Stimulated activated CD8-positive, alpha-beta memory T cell treated with anti-CD3 and anti-CD28 coated beads, Interleukin-12 subunit alpha, Interleukin-12 subunit beta, amount 100 ng/mL, for 4 hours (primary cell): Measurements from ENCODE around the gene CFAP99.
A peak's percentile ranks its signal among the peaks of the same experiment; 100 is the strongest.
"Not testable (repeated sequence)": the region's sequence is repeated elsewhere in the genome, so short reads cannot be mapped to it uniquely, and the experiment has no call there.

ENCODE experiments used
- DNase-seq: peaks from one replicate; pipeline ENCODE4 v3.0.0-alpha.2; 2020; ENCODE audit warnings: low read depth

CFAP99 gene

GRCh38 chr4:2418650-2419571, at the start of gene CFAP99:
Gene CFAP99 (plus strand): TSS chr4:2418955.
- peak; percentile 97 for DNase-seq

GRCh38 chr4:2370597-2371320, 48.0 kb upstream of the CFAP99 start:
- no peak for DNase-seq

DNA sequence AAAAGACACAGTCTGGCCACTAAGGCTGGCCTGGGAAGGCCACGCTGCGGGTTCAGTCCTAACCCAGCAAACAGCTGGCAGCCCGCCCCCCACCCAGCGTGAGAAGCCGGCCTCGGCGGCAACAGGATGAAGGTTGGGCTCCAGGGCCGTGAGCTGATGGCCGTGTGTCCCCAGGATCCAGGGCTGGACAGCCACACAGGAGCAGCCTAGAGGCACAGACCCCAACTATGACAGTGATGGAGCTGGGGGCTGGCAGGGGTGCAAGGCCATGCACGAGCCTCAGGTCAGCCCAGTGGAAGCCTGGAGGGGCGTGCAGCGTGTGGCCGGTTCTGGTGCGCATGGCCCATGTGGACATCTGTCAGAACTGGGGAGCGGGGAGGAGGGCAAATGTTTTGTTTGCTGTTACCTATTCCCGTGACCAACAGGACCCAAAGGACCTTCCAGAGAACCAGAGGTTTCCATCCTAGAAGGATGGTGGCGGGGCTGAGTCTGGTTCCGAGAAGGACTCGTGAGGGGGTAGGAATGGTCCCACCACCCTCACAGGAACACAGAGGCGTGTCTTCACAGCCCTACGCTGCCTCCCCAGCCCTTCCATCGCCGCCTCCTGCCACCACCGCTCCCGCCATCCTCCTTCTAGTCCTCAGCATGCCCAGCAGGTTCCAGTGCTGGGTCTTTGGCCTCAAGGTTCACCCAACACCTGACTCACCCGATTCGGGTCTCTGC, 46.8 kb upstream of the CFAP99 start:
- DNase-seq: no peak

- DNase-seq: no peak
Measured at GRCh38 chr4:2372488-2373030, 46.2 kb upstream of the CFAP99 start.

DNA sequence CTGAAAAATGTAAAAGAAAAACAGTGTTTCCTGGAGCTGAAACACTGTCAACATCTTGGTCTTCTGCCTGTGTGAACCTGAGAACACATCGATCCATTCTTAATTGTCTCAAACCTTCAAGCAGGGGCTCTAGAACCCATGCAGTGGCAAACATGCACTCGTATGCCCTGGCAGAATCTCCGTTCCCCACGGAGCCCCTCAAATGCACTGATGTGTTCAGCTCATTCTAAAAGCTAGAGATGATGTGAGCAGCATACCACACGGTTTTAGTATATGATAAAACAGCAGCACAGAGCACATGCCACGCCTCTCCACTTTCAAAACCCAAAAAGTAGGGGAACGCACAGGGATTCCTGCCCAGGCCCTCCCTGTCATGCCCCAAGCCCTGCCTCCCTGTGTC, 45.2 kb upstream of the CFAP99 start:
- DNase-seq: no peak

GRCh38 chr4:2375427-2375826, 43.3 kb upstream of the CFAP99 start:
- no peak for DNase-seq

DNA sequence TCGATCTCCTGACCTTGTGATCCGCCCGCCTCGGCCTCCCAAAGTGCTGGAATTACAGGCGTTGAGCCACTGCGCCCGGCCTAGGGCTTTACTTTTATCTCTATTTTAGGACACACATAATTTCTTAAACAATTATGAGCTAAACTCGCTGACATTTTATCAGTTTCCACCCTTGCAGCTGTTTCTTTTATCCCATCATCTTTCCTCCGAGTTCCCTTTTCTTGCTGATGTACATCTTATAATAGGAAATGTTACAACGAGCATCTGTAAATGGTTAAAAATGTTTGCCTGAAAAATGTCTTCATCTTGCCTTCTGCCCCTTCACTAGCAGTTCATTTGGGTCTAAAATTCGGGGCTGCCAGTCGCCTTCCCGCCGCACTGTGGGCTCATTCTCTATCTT, 41.5 kb upstream of the CFAP99 start:
- no peak for DNase-seq

GRCh38 chr4:2378401-2378800, 40.4 kb upstream of the CFAP99 start:
- DNase-seq: no peak

- no peak for DNase-seq
Measured at GRCh38 chr4:2378898-2379297, 39.9 kb upstream of the CFAP99 start.

DNA sequence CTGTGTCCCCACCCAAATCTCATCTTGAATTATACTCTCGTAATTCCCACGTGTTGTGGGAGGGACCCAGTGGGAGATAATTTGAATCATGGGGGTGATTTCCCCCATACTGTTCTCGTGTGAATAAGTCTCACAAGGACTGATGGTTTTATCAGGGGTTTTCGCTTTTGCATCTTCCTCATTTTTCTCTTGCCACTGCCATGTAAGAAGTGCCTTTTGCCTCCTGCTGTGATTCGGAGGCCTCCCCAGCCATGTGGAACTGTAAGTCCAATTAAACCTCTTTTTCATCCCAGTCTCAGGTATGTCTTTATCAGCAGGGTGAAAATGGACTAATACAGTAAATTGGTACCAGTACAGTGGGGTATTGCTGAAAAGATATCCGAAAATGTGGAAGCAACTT, 38.2 kb upstream of the CFAP99 start:
- not testable (repeated sequence) for DNase-seq

GRCh38 chr4:2382769-2383202, 36.0 kb upstream of the CFAP99 start:
- not testable (repeated sequence) for DNase-seq

DNA sequence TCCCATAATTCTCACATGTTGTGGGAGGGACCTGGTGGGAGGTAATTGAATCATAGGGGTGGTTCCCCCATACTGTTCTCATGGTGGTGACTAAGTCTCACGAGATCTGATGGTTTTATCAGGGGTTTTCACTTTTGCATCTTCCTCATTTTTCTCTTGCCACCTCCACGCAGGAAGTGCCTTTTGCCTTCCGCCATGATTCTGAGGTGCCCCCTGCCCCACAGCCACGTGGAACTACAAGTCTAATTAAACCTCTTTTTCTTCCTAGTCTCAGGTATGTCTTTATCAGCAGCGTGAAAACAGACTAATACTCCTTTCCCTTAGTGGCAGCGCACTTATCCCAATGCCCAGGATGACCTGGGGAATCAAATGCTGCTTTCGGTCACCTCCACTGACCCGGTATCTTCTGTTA, 35.5 kb upstream of the CFAP99 start:
- not testable (repeated sequence) for DNase-seq

GRCh38 chr4:2383760-2384159, 35.0 kb upstream of the CFAP99 start:
- no peak for DNase-seq

GRCh38 chr4:2384245-2384644, 34.5 kb upstream of the CFAP99 start:
- no peak for DNase-seq

DNA sequence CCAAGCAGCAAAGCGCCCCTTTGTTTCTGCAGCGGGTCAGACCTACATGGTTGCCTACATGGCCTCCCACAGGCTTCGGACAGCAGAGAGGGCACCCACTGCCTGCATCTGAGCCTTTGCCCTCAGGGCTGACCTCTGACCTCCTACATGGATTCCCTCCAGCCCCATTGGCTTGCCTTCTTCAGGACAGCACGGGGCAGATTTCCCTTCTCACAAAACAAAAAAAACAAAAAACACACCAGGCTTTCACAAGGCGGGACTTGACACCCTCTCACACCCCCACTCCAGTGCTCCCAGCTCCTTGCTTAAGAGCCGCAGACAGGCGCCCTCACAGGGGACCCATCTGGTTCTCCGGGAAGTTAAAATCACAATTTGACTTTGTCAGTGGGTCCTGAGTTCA, 33.2 kb upstream of the CFAP99 start:
- no peak for DNase-seq

GRCh38 chr4:2386717-2387116, 32.0 kb upstream of the CFAP99 start:
- DNase-seq: no peak

DNA sequence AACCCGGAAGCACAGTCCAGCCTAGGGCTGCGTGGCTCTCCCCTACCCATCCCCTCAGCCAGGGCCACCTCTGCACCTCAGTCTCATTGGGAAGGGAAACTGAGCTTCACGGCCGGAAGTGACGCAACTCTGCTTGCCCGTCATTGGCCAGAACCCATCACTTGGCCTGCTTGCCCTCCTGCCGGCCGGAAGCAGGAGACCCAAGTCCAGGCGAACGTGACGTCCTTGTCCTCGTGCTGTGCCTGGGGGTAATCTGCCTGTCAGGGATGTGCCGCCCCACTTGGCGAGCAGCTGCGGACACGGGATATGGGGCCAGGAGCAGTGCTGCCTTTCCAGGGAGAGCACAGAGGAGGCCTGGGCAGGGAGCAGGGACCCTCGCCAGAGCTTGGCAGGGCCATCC, 31.5 kb upstream of the CFAP99 start:
- DNase-seq: no peak

- no peak for DNase-seq
Measured at GRCh38 chr4:2387829-2388228, 30.9 kb upstream of the CFAP99 start.

- DNase-seq: no peak
Measured at GRCh38 chr4:2388429-2389182, 30.1 kb upstream of the CFAP99 start.

DNA sequence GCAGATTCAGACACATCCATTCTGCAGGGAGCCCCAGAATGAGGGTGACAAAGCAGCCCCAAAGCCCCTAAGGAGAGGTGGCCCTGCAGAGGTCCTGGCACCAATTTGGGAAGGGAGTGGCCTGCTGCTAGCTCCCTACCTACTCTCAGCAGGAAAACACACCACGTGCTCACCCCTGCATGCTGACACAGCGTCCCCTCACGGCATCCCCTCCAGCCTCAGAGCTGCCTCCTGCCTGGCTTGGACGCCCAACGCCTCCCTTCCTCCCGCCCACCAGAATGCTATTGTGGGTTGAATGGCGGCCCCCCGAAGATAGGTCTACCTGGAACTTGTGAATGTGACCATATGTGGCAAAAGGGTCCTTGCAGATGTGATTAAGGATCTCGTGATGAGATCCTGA, 29.1 kb upstream of the CFAP99 start:
- DNase-seq: no peak

DNA sequence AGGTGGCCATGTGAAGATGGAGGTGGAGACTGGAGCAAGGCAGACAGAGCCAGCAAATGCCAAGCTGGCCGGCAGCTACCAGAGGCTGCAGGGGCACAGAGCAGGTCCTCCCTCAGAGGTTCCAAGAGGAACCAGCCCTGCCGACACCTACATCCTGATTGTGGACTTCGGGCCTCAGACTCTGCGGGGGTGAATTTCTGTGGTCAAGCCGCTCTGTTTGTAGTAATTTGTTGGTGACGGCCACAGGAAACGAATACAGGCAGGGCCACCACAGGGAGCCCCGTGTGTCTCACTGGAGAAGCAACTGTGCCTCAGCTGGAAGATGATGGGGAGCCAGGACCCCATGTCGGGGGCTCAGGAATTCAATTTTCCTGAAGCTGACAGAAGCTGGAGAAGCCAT, 28.6 kb upstream of the CFAP99 start:
- DNase-seq: no peak
